Fibroblast of lung (primary cell): ENCODE measurements around the gene KCNK4. TPM values are rescaled to one million over a fixed set of nuclear protein-coding genes. Genes with fewer than 3 reads are reported as not detected.
"Not testable (repeated sequence)": the region's sequence is repeated elsewhere in the genome, so short reads cannot be mapped to it uniquely, and the experiment has no call there.

Source experiments
- DNase-seq, 2 donors: peaks; one replicate each; pipeline versions ENCODE4 v3.0.0 to v3.0.0-alpha.2; 2010; ENCODE audit warnings: low read depth in 2 of 2
- H2AFZ ChIP-seq: 2 replicates; pipeline ENCODE4 v1.5.1; 2012; ENCODE audit warnings: low read length, control low read depth, inconsistent platforms
- H3K27ac ChIP-seq: 2 replicates; pipeline ENCODE4 v1.5.1; 2011; ENCODE audit warnings: low read length, control low read depth; ENCODE audit not compliant: insufficient read depth
- H3K27me3 ChIP-seq: 2 replicates; pipeline ENCODE4 v1.5.1; 2011; ENCODE audit warnings: mild to moderate bottlenecking, low read length; ENCODE audit not compliant: control insufficient read depth, insufficient read depth
- H3K36me3 ChIP-seq: 2 replicates; pipeline ENCODE4 v1.5.1; 2011; ENCODE audit warnings: low read length; ENCODE audit not compliant: control insufficient read depth, insufficient read depth
- H3K4me1 ChIP-seq: 2 replicates; pipeline ENCODE4 v1.5.1; 2011; ENCODE audit warnings: low read length; ENCODE audit not compliant: control insufficient read depth, insufficient read depth; ENCODE audit errors: extremely low read depth
- H3K4me2 ChIP-seq: 2 replicates; pipeline ENCODE4 v1.5.1; 2011; ENCODE audit warnings: low read length, control low read depth; ENCODE audit not compliant: insufficient read depth; ENCODE audit errors: extremely low read depth
- H3K4me3 ChIP-seq, 4 experiments: fragments of 200-600 bp in 1 of 4; sonication (generic) in 1 of 4; replicated peaks in 1 of 4; 2 replicates each; pipeline ENCODE4 v1.5.1; 2011 to 2016; ENCODE audit warnings: low read length in 4 of 4, low read depth in 3 of 4, mild to moderate bottlenecking in 3 of 4, control low read depth in 2 of 4, inconsistent platforms in 1 of 4, mixed read lengths in 1 of 4; ENCODE audit not compliant: insufficient read depth in 1 of 4; ENCODE audit errors: control extremely low read depth in 1 of 4
- H3K79me2 ChIP-seq: 2 replicates; pipeline ENCODE4 v1.5.1; 2012; ENCODE audit warnings: mild to moderate bottlenecking, low read length, inconsistent platforms; ENCODE audit not compliant: control insufficient read depth, insufficient read depth
- H3K9ac ChIP-seq: 2 replicates; pipeline ENCODE4 v1.5.1; 2011; ENCODE audit warnings: mild to moderate bottlenecking, low read length, control low read depth; ENCODE audit not compliant: insufficient read depth
- H3K9me3 ChIP-seq: 2 replicates; pipeline ENCODE4 v1.5.1; 2012; ENCODE audit warnings: low read depth, low read length; ENCODE audit not compliant: control insufficient read depth, insufficient read depth
- H4K20me1 ChIP-seq: 2 replicates; pipeline ENCODE4 v1.5.1; 2011; ENCODE audit warnings: low read length; ENCODE audit not compliant: control insufficient read depth, insufficient read depth; ENCODE audit errors: extremely low read depth
- CTCF ChIP-seq, 2 donors: IDR thresholded peaks in 1 of 2; conservative IDR thresholded peaks in 1 of 2; 1 replicate in 1 of 2; 2 replicates in 1 of 2; pipeline ENCODE4 v1.5.1; 2011 to 2012; ENCODE audit warnings: low read length in 2 of 2, control low read depth in 1 of 2, inconsistent platforms in 1 of 2, low read depth in 1 of 2, mild to moderate bottlenecking in 1 of 2
- EZH2 ChIP-seq: IDR thresholded peaks from 2 replicates; pipeline ENCODE4 v1.5.1; 2012; ENCODE audit warnings: low read length, control low read depth, mild to moderate bottlenecking; ENCODE audit errors: missing control alignments
- polyA plus RNA-seq, 2 donors: library from polyadenylated mRNA; depleted of rRNA in 1 of 2; stranded (reverse) in 1 of 2; unstranded in 1 of 2; fragments of >200 nt; gene quantifications; 2 replicates each; pipeline ENCODE4 v1.2.1, GENCODE V29; 2011 to 2012; ENCODE audit warnings: missing spikeins in 1 of 2
- total RNA-seq: library from RNA; depleted of rRNA; stranded (reverse); fragments of >200 nt; gene quantifications from 2 replicates; pipeline ENCODE4 v1.2.1, GENCODE V29; 2014

KCNK4 gene
- total and polyA plus RNA-seq, 2 donors (not counting 1 experiment from before 2014, with no cell fraction given), result not detected

- Histone ChIP-seq H3K79me2 (peaks cover 13% of the 10 kb centered on the region), H2AFZ (no peak overlapping the region), H3K9ac (no peak overlapping the region), H3K36me3 (peaks cover 11% of the 10 kb centered on the region), H3K27me3 (no peaks in the 10 kb centered on the region), H4K20me1 (no peaks in the 10 kb centered on the region), H3K4me2 (no peak overlapping the region), H3K4me1 (no peaks in the 10 kb centered on the region), H3K4me3 (no peak overlapping the region), H3K9me3 (no peaks in the 10 kb centered on the region), H3K27ac (no peak overlapping the region)
- DNase-seq, result no peak
- TF ChIP-seq CTCF (conservative IDR thresholded peaks at IDR 0.05 in 1 of 2, IDR thresholded peaks at IDR 0.05 in 1 of 2; ENCODE audit: low read depth in 1 of 2, low read length in 2 of 2) (no peak), EZH2 (no peak)
Measured at GRCh38 chr11:64314805-64315561, 23.9 kb downstream of the KCNK4 start.

- H3K4me2 ChIP-seq, result not testable (repeated sequence)
Measured at GRCh38 chr11:64315667-64316526, 24.8 kb downstream of the KCNK4 start.

GRCh38 chr11:64316672-64317324, 25.7 kb downstream of the KCNK4 start:
- peak overlapping the region; percentile 44 for H3K4me2 ChIP-seq
- peaks cover 11% of the 10 kb centered on the region for H3K36me3 ChIP-seq
- H3K4me3 ChIP-seq, result peak overlapping the region; percentile 73 to 97 (median 76)
- peaks cover 13% of the 10 kb centered on the region for H3K79me2 ChIP-seq
- H3K4me1 ChIP-seq, result no peaks in the 10 kb centered on the region
- no peak for DNase-seq
- H3K27ac ChIP-seq, result peak overlapping the region; percentile 97
- H3K9me3 ChIP-seq, result no peaks in the 10 kb centered on the region
- TF ChIP-seq EZH2, result no peak
- TF ChIP-seq CTCF (conservative IDR thresholded peaks at IDR 0.05 in 1 of 2, IDR thresholded peaks at IDR 0.05 in 1 of 2; ENCODE audit: low read depth in 1 of 2, low read length in 2 of 2), result no peak
- no peaks in the 10 kb centered on the region for H4K20me1 ChIP-seq
- no peaks in the 10 kb centered on the region for H3K27me3 ChIP-seq
- H3K9ac ChIP-seq, result peak overlapping the region; percentile 92
- no peak overlapping the region for H2AFZ ChIP-seq

More at GRCh38 chr11:64315667-64316526, 24.8 kb downstream of the KCNK4 start:
- H2AFZ ChIP-seq, H3K9ac ChIP-seq, DNase-seq, H3K4me1 ChIP-seq, H4K20me1 ChIP-seq, H3K9me3 ChIP-seq, H3K27ac ChIP-seq, H3K27me3 ChIP-seq: not testable (repeated sequence)
- H3K79me2 ChIP-seq, result peaks cover 13% of the 10 kb centered on the region
- H3K36me3 ChIP-seq, result peaks cover 11% of the 10 kb centered on the region
- peak overlapping the region in 1 of 4 experiments; percentile 76 for H3K4me3 ChIP-seq
